RWPE2 (cell line): Measurements from ENCODE around the gene IQGAP2.
A peak's percentile ranks its signal among the peaks of the same experiment; 100 is the strongest.

Source experiments
- ATAC-seq: fragments of 200-7000 bp; cut with Tn5 transposase; 3 replicates; pipeline ENCODE4 v1.9.1; 2021; ENCODE audit warnings: low read depth
- DNase-seq: peaks from one replicate; pipeline ENCODE4 v3.0.0-alpha.2; 2020; ENCODE audit warnings: low spot score
- H3K27ac ChIP-seq: fragments of 450-650 bp; 2 replicates; pipeline ENCODE4 v1.5.1; 2017; ENCODE audit warnings: mild to moderate bottlenecking; ENCODE audit not compliant: poor library complexity, severe bottlenecking
- H3K27me3 ChIP-seq: fragments of 250-450 bp; sonication (Bioruptor Pico); 2 replicates; pipeline ENCODE4 v1.5.1; 2021; ENCODE audit warnings: mild to moderate bottlenecking, moderate library complexity; ENCODE audit not compliant: insufficient read depth, poor library complexity, severe bottlenecking
- H3K36me3 ChIP-seq: fragments of 250-450 bp; sonication (Bioruptor Pico); 2 replicates; pipeline ENCODE4 v1.5.1; 2020; ENCODE audit warnings: low read depth, mild to moderate bottlenecking, moderate library complexity
- H3K4me1 ChIP-seq: fragments of 250-450 bp; sonication (Bioruptor Pico); 2 replicates; pipeline ENCODE4 v1.5.1; 2021; ENCODE audit warnings: mild to moderate bottlenecking, moderate library complexity; ENCODE audit not compliant: insufficient read depth, poor library complexity, severe bottlenecking
- H3K4me3 ChIP-seq: fragments of 250-450 bp; sonication (Bioruptor Pico); 2 replicates; pipeline ENCODE4 v1.5.1; 2021; ENCODE audit warnings: mild to moderate bottlenecking, moderate library complexity; ENCODE audit not compliant: severe bottlenecking
- H3K9me3 ChIP-seq: fragments of 250-450 bp; sonication (Bioruptor Pico); 2 replicates; pipeline ENCODE4 v1.5.1; 2021; ENCODE audit warnings: mild to moderate bottlenecking, moderate library complexity; ENCODE audit not compliant: severe bottlenecking
- TF ChIP-seq, protein P1 (sequence below): fragments of 450-650 bp; IDR thresholded peaks from one replicate; pipeline ENCODE4 v1.5.1; 2017; ENCODE audit warnings: mild to moderate bottlenecking, moderate library complexity; ENCODE audit not compliant: poor library complexity, severe bottlenecking

IQGAP2 gene

DNA sequence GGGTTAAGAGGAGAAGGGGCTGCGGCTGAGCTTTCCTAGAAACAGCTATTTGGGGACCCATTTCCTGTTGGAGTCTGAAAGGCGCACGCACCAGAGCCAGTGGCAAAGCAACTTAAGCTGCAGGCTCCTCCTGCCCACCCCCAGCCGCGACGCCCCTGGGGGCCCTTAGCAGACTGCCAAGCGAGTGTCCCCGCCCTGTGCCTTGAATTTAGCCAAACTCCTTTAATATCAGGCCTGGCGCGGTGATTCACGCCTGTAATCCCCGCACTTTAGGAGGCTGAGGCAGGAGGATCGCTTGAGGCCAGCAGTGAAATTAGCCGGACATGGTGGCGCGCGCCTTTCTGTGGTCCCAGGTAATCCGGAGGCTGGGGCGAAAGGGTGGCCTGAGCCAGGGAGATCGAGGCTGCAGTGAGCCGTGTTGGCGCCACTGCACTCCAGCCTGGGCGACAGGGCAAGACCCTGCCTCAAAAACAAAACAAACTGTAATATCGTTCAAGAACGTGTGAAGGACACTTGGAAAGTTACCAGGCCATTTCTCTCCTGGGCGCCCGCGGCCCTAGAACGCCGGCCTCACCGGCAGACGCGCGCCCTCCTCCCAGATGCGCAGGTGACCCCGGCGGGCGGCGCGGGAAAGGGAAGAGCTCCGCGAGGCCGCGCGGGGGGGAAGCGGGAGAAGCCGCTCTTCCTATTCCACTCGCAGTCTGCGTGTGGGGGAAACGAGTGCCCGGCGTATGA is 311.8 kb downstream of the IQGAP2 start:
- Histone ChIP-seq H3K27ac (peak overlapping the region; percentile 51), H3K4me3 (peak overlapping the region; percentile 86)
- ATAC-seq: no peak

DNA sequence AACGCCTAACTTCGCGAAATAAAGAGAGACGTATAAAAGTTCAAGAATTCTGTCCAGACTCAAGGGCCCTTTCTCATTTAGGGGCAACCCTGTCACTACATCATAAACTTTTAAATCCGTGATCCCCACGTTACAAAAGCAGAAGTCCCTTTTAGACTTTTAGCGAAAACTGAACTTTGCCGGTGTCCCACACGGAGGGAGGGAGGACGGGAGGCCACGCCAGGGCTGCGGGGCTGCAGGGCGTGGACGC is 312.3 kb downstream of the IQGAP2 start:
- H3K27me3 ChIP-seq: no peaks in the 10 kb centered on the region
- peaks cover 20% of the 10 kb centered on the region for H3K4me1 ChIP-seq
- H3K27ac ChIP-seq: peak overlapping the region; percentile 51
- no peaks in the 10 kb centered on the region for H3K9me3 ChIP-seq
- DNase-seq: no peak
- ATAC-seq: no peak
- no peaks in the 10 kb centered on the region for H3K36me3 ChIP-seq
- TF ChIP-seq, protein P1, sequence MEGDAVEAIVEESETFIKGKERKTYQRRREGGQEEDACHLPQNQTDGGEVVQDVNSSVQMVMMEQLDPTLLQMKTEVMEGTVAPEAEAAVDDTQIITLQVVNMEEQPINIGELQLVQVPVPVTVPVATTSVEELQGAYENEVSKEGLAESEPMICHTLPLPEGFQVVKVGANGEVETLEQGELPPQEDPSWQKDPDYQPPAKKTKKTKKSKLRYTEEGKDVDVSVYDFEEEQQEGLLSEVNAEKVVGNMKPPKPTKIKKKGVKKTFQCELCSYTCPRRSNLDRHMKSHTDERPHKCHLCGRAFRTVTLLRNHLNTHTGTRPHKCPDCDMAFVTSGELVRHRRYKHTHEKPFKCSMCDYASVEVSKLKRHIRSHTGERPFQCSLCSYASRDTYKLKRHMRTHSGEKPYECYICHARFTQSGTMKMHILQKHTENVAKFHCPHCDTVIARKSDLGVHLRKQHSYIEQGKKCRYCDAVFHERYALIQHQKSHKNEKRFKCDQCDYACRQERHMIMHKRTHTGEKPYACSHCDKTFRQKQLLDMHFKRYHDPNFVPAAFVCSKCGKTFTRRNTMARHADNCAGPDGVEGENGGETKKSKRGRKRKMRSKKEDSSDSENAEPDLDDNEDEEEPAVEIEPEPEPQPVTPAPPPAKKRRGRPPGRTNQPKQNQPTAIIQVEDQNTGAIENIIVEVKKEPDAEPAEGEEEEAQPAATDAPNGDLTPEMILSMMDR: no peak
- H3K4me3 ChIP-seq: peak overlapping the region; percentile 86

More for the DNA sequence above, 311.8 kb downstream of the IQGAP2 start:
- TF ChIP-seq, protein P1: no peak
- Histone ChIP-seq H3K9me3 (no peaks in the 10 kb centered on the region), H3K27me3 (no peaks in the 10 kb centered on the region), H3K4me1 (peaks cover 25% of the 10 kb centered on the region), H3K36me3 (no peaks in the 10 kb centered on the region)
- DNase-seq: no peak

DNA sequence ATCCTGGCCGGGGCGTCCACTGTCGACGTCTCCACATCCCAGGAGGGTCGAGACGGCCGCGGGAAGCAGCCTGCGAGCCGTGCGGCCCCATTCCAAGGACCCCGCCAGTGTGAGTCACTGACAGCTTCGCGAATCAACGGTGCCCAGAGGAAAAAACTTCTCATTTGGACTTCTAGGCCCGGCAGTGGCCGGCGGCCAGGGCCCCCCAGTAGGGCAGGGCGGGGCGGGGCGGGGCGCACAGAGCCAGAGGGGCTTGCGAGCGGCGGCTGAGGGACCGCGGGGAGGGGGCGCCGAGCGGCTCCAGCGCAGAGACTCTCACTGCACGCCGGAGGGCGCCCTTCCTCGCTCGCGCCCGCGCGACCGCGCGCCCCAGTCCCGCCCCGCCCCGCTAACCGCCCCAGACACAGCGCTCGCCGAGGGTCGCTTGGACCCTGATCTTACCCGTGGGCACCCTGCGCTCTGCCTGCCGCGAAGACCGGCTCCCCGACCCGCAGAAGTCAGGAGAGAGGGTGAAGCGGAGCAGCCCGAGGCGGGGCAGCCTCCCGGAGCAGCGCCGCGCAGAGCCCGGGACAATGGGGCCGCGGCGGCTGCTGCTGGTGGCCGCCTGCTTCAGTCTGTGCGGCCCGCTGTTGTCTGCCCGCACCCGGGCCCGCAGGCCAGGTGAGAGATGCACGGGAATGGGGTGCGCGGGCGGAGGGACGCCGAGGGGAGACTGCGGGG is 312.8 kb downstream of the IQGAP2 start, which contains the start of gene F2R:
Gene F2R, plus strand, starts transcription at position 391 of the 720 bp plus-strand sequence. Its CDS starts 182 bp downstream, at position 573.
- Histone ChIP-seq H3K27ac (peak within 1 kb of the TSS; percentile 51), H3K27me3 (no peaks in the 10 kb centered on the region), H3K4me3 (peak within 1 kb of the TSS; percentile 86), H3K9me3 (no peaks in the 10 kb centered on the region), H3K4me1 (peaks cover 15% of the 10 kb centered on the region), H3K36me3 (no peaks in the 10 kb centered on the region)
- DNase-seq (no peak), ATAC-seq (peak; percentile 73)
- TF ChIP-seq, protein P1: peak; percentile 87

DNA sequence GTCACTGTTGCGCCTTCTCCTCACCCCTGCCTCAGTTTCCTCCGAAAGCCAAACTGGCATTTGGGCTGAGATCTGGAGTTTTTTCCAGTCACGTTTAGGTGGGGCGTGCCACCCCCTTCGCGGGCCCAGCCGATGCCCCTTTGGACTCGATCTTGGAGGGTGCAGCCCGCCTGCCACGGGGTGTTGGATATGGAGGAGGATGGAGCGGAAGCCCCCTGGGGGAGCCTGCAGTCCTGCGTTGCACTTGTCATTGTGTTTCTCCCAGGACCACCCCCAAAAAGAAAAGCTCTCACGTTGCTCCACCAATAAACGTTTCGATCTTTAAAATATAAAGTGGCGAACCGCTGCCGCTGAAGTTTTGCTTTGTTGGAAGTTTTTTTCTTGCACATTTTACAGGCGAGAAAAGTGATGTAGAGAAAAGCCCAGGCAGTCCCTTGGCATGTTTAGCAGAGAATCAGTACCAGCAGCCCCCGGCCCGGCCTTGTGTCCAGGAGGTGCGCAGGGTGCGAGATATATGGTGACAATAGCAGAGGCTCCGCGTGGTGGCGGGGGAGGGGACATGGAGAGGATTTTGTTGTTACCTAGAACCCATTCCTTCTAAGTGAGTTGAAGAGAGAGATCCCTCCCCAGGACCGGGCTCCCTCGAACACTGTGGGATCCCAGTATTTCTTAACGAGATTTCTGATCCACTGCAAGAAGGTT is 313.5 kb downstream of the IQGAP2 start:
- H3K36me3 ChIP-seq: no peaks in the 10 kb centered on the region
- no peak for DNase-seq
- peak overlapping the region; percentile 51 for H3K27ac ChIP-seq
- H3K27me3 ChIP-seq: no peaks in the 10 kb centered on the region
- no peaks in the 10 kb centered on the region for H3K9me3 ChIP-seq
- peaks cover 10% of the 10 kb centered on the region for H3K4me1 ChIP-seq
- peak overlapping the region; percentile 86 for H3K4me3 ChIP-seq
- TF ChIP-seq, protein P1: peak; percentile 10
- peak; percentile 16; the same call in 1 of the 3 replicates for ATAC-seq
